ENCODE measurements around the gene FAM236C. TPM values are rescaled to one million over a fixed set of nuclear protein-coding genes. Genes with fewer than 3 reads are reported as not detected.
"Not testable (repeated sequence)": the region's sequence is repeated elsewhere in the genome, so short reads cannot be mapped to it uniquely, and the experiment has no call there.

Gene FAM236C
- total RNA-seq = not detected
- long read RNA-seq = 0 reads

GRCh38 chrX:72912315-72912714, at the start of gene FAM236C:
Gene FAM236C (plus strand): TSS chrX:72912615. CDS start chrX:72912715, 100 bp downstream.
- H3K27ac ChIP-seq (replicated peaks); H3K4me3 ChIP-seq; DNase-seq; H3K27me3 ChIP-seq (ENCODE audit: low read depth); H3K36me3 ChIP-seq; H3K9me3 ChIP-seq (replicated peaks); H3K4me1 ChIP-seq; intact Hi-C loops (cut with micrococcal nuclease): not testable (repeated sequence)

- H3K4me1 ChIP-seq; intact Hi-C loops (cut with micrococcal nuclease): not testable (repeated sequence)
Observed at GRCh38 chrX:72882898-72883297, 29.5 kb upstream of the FAM236C start.

GRCh38 chrX:72889740-72890139, 22.7 kb upstream of the FAM236C start:
- H3K4me3 ChIP-seq; intact Hi-C loops (cut with micrococcal nuclease); H3K9me3 ChIP-seq (replicated peaks); DNase-seq; H3K27ac ChIP-seq (replicated peaks); H3K36me3 ChIP-seq; H3K27me3 ChIP-seq (ENCODE audit: low read depth); H3K4me1 ChIP-seq: not testable (repeated sequence)

More at GRCh38 chrX:72882898-72883297, 29.5 kb upstream of the FAM236C start:
- not testable (repeated sequence) for H3K9me3 ChIP-seq (replicated peaks); H3K27me3 ChIP-seq (ENCODE audit: low read depth); DNase-seq; H3K36me3 ChIP-seq; H3K27ac ChIP-seq (replicated peaks); H3K4me3 ChIP-seq

- intact Hi-C loops (cut with micrococcal nuclease); H3K27ac ChIP-seq (replicated peaks); H3K27me3 ChIP-seq (ENCODE audit: low read depth); H3K9me3 ChIP-seq (replicated peaks); H3K4me3 ChIP-seq; DNase-seq; H3K4me1 ChIP-seq; H3K36me3 ChIP-seq: not testable (repeated sequence)
Observed at GRCh38 chrX:72916096-72916495, 3.7 kb downstream of the FAM236C start.

GRCh38 chrX:72932283-72932682, 19.9 kb downstream of the FAM236C start:
- H3K27me3 ChIP-seq (ENCODE audit: low read depth); DNase-seq; intact Hi-C loops (cut with micrococcal nuclease); H3K9me3 ChIP-seq (replicated peaks); H3K4me1 ChIP-seq; H3K36me3 ChIP-seq; H3K4me3 ChIP-seq; H3K27ac ChIP-seq (replicated peaks): not testable (repeated sequence)

- H3K4me3 ChIP-seq; H3K27me3 ChIP-seq (ENCODE audit: low read depth); H3K4me1 ChIP-seq; intact Hi-C loops (cut with micrococcal nuclease); H3K27ac ChIP-seq (replicated peaks); H3K9me3 ChIP-seq (replicated peaks); H3K36me3 ChIP-seq; DNase-seq: not testable (repeated sequence)
Observed at GRCh38 chrX:72936455-72936854, 24.0 kb downstream of the FAM236C start.

- H3K36me3 ChIP-seq; H3K27me3 ChIP-seq (ENCODE audit: low read depth); DNase-seq; H3K4me3 ChIP-seq; H3K27ac ChIP-seq (replicated peaks); H3K4me1 ChIP-seq; H3K9me3 ChIP-seq (replicated peaks); intact Hi-C loops (cut with micrococcal nuclease): not testable (repeated sequence)
Observed at GRCh38 chrX:72936882-72937455, 24.6 kb downstream of the FAM236C start.

GRCh38 chrX:72937906-72938305, 25.5 kb downstream of the FAM236C start, which contains the start of gene FAM236A:
Gene FAM236A (plus strand): TSS chrX:72938206. CDS start chrX:72938263, 57 bp downstream.
- intact Hi-C loops (cut with micrococcal nuclease); H3K36me3 ChIP-seq; DNase-seq; H3K4me1 ChIP-seq; H3K4me3 ChIP-seq; H3K27me3 ChIP-seq (ENCODE audit: low read depth); H3K9me3 ChIP-seq (replicated peaks); H3K27ac ChIP-seq (replicated peaks): not testable (repeated sequence)

GRCh38 chrX:72942272-72942671, 29.9 kb downstream of the FAM236C start:
- H3K27me3 ChIP-seq (ENCODE audit: low read depth); H3K27ac ChIP-seq (replicated peaks); H3K4me1 ChIP-seq; intact Hi-C loops (cut with micrococcal nuclease); DNase-seq; H3K9me3 ChIP-seq (replicated peaks); H3K36me3 ChIP-seq; H3K4me3 ChIP-seq: not testable (repeated sequence)

- H3K4me3 ChIP-seq; DNase-seq; H3K36me3 ChIP-seq; H3K27ac ChIP-seq (replicated peaks); H3K4me1 ChIP-seq; H3K9me3 ChIP-seq (replicated peaks); H3K27me3 ChIP-seq (ENCODE audit: low read depth); intact Hi-C loops (cut with micrococcal nuclease): not testable (repeated sequence)
Observed at GRCh38 chrX:72943035-72943818, 30.8 kb downstream of the FAM236C start.

- H3K4me1 ChIP-seq; H3K27ac ChIP-seq (replicated peaks); H3K4me3 ChIP-seq; H3K9me3 ChIP-seq (replicated peaks); intact Hi-C loops (cut with micrococcal nuclease); DNase-seq; H3K36me3 ChIP-seq; H3K27me3 ChIP-seq (ENCODE audit: low read depth): not testable (repeated sequence)
Observed at GRCh38 chrX:72943819-72944169, 31.4 kb downstream of the FAM236C start, which contains the start of gene DMRTC1. Gene DMRTC1 (minus strand): TSS chrX:72943837. CDS start chrX:72875694, 68,143 bp downstream.

GRCh38 chrX:72959971-72960370, 47.6 kb downstream of the FAM236C start:
- DNase-seq; H3K4me3 ChIP-seq; H3K27me3 ChIP-seq (ENCODE audit: low read depth); H3K36me3 ChIP-seq; intact Hi-C loops (cut with micrococcal nuclease); H3K27ac ChIP-seq (replicated peaks); H3K9me3 ChIP-seq (replicated peaks); H3K4me1 ChIP-seq: not testable (repeated sequence)
